HG02943 (cell line): Measurements from ENCODE around the gene USP40.

Experiments
- ATAC-seq: cut with Tn5 transposase; IDR thresholded peaks from one replicate; pipeline ENCODE4 v1.9.1; 2021; ENCODE audit warnings: mild to moderate bottlenecking, low read depth, moderate library complexity; ENCODE audit not compliant: unreplicated experiment

USP40 gene

GRCh38 chr2:233430081-233430480 is 136.5 kb downstream of the USP40 start:
- ATAC-seq: no peak

DNA sequence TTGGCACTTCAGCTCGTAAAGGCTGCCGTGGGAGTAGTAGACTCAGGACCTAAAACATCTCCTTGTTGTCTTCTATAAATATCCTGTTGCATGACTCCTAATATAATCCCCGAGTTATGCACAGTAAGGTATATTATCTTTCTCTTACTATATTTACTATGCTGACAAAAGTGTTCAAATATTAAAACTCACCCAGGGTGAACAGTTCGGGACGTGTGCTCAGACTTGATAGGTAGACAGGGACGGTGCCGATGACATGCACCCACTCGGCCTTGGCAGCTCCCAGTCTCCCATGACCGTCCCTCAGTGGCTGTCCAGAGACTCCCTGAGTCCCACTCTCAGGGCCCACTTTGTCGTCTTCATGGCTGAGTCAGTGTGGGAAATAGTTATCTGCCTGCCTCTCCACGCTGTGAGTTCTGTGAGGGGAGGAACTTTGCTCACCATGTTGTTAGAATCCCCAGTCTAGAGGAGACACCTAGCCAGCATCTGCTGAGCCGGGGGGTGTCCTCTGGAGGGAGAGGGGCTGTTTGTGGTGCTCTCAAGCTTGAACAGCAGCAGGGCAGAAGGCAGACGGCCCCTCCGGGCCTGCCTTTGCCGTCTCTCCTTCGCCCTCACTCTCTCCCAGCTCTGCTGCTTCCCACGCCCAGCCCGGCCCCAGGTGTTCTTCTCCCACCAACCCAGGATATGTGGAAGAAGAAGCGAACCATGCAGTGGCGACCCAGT is 137.2 kb downstream of the USP40 start:
- no peak for ATAC-seq

DNA sequence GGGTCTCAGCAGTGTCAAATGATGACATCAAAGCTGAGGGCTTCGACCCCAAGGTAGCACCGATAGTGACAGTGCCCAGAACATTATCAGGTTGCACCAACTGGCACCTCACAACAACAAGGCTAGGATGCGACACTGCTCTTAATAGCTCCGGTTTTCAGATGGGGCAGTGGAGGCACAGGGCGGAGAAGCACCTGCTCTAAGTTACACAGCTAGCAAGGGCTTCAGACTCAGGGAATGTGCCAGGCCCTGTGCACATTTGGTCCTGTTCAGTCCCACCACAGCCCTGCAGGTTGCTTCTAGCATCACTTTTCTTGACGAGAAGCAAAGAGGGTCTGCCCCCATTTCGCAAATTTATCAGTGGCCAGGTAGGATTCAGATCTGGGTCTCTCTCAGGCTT is 138.1 kb downstream of the USP40 start:
- no peak for ATAC-seq

DNA sequence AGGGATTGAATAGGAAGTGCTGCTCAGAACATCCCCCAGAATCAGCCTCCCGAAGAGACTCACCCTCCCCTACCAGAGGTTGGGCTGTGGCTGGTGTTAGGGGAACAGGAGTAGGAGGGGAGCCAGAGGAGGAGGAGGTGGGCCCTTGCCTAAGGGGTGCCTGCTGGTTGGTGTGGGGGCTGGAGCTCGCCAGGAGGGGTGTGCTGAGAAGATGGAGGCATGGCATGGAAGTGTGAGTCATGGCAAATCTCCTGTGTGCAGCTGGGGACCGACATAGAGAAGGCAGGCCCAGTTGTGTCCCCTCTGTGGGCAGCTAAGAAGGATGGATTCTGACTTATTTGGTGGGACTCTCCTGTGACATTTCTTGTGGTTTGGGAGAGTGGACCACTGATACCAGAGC is 138.6 kb downstream of the USP40 start:
- no peak for ATAC-seq

DNA sequence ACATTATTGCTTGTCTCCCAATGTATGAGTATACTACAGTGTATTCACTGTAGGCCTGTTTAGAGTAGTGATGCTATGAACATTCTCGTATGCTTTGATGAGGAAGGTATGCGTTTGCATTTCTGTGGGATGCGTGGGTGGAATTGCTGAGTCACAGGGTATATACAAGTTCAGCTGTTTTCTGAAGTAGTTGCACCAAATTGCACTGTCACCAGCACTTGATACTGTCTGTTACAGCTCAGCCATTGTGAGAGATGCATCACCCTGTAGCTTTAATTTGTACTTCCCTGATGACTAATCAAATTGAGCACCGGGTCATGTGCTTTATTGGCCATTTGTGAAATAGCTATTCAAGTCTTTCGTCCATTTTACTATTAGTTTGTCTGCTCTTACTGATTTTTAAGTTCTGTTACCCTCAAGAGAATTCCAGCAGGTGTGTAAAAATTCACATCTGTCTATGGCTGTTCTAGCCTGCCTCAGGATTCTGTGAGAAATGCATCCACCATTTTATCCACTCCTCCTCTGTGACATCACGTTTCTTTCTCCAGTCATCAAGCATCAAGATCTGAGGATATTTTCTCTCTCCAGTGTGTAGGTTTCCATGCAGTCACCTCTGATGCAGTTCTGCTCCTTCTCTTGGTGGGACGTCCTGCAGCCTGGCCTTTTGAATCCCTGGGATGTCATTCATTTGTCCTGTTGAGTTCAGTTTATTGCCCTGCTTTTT is 139.8 kb downstream of the USP40 start:
- no peak for ATAC-seq
